IPS-18c (cell line): Measurements from ENCODE around the gene CXCL9.
"Not testable (repeated sequence)": the region's sequence is repeated elsewhere in the genome, so short reads cannot be mapped to it uniquely, and the experiment has no call there.

Experiments
- H3K4me3 ChIP-seq: 2 replicates; pipeline ENCODE4 v1.7.0; 2013; ENCODE audit warnings: low read depth, mild to moderate bottlenecking, low read length, moderate library complexity; ENCODE audit not compliant: insufficient read depth
- H3K9me3 ChIP-seq: one replicate; pipeline ENCODE4 v1.6.1; 2013; ENCODE audit warnings: mild to moderate bottlenecking, low read length, moderate library complexity; ENCODE audit not compliant: control insufficient read depth, insufficient read depth

Gene CXCL9

DNA sequence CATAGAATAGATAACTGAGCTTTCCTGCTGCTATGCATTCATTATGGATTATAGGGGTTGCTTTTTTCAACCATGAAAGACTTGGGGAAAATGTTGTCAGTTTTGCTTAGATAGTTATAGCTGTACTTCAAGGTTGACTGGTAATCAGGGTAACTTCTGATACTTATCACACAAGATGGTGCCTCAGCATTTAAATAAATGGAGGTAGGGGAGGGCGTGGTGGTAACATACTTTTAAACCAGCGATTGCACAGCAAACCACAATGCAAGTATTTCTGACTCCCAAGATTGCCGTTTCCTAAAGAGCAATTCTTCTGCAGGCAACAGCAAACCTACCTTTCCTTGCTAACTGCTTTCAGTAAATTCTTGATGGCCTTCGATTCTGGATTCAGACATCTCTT, 14.7 kb upstream of the CXCL9 start:
- Histone ChIP-seq H3K4me3 (no peak overlapping the region), H3K9me3 (no peaks in the 10 kb centered on the region)

DNA sequence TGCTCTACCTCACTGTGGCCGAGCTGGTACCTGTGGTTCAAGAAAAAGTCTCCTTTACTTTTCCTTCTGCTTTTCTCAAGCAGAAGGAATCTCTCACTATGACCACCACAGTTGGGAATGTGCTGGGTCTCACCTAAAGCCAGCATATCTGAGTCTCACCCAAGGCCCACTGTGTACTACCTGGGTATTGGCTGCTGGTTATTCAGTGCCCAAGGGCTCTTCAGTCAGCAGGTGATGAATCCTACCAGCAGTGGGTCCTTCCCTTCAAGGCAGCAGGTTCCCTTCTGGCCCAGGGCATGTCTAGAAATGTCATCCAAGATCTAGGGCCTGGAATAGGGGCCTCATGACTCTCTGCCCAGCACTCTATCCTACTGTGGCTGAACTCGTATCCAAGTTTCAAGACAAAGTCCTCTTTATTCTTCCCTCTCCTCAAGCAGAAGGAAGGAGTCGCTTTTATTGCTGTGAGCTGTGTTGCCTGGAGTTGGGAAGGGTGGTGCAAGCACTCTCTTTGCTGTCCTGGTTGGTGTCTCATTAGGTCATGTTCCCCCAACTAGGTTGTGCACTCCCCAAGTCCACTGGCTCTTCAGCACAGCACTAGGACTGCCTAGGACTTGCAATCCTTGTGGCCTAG, 9.9 kb upstream of the CXCL9 start:
- Histone ChIP-seq H3K9me3 (no peaks in the 10 kb centered on the region), H3K4me3 (no peak overlapping the region)

DNA sequence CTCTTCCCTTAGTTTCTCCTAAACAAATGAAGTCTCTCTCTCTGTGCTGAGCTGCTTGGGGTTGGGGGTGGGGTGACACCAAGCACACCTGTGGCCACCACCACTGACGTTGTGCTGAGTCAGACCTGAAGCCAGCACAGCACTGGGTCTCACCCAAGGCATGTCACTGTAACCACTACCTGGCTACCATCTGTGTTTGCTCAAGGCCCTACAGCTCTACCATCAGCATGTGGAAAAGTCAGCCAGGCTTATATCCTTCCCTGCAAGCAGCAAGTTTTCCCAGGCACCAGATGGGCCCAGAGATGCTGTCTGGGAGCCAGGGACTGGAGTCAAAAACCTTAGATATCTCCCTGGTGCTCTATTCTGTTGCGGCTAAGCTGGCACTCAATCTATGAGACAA, 9.1 kb upstream of the CXCL9 start:
- Histone ChIP-seq H3K9me3 (no peaks in the 10 kb centered on the region), H3K4me3 (no peak overlapping the region)

DNA sequence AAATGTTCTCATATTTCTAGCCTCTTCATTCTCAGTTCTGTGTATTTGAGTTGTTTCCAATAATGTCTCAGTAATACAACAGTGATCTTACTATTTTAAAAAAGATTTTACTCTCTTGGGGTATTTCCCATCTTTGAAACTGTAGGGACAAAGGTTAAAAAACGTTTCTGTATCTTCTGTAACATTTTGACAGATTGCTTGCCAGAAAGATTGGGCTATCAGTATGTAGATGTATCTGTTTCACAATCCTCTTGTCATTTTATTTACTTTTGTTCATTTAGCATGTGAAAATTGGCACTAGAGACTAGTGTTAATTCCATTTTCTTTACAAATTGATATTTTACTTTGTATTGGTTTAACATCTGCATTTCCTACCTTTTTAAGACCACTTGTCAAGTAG, 6.2 kb upstream of the CXCL9 start:
- H3K9me3 ChIP-seq, result no peaks in the 10 kb centered on the region
- no peak overlapping the region for H3K4me3 ChIP-seq

DNA sequence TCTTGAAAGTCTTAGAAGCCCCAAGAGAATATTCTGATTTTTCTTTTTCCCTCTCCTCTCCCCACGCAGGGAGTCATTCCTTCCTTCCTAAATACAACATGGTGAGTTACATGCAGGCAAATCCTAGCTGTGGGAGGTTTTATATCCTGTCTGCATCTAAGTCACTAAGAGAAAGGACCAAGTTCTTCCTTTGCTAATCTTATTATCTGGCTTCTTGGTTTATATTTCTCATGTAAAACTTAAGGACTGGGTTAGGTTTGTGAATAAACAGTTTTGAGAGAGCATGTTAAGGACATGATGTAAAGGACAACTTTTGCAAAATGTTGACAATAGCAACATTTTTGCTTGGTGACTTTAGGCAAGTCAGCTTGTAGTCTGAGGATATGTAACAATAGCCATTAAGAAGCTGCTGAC, 5.1 kb upstream of the CXCL9 start:
- Histone ChIP-seq H3K4me3 (no peak overlapping the region), H3K9me3 (no peaks in the 10 kb centered on the region)

DNA sequence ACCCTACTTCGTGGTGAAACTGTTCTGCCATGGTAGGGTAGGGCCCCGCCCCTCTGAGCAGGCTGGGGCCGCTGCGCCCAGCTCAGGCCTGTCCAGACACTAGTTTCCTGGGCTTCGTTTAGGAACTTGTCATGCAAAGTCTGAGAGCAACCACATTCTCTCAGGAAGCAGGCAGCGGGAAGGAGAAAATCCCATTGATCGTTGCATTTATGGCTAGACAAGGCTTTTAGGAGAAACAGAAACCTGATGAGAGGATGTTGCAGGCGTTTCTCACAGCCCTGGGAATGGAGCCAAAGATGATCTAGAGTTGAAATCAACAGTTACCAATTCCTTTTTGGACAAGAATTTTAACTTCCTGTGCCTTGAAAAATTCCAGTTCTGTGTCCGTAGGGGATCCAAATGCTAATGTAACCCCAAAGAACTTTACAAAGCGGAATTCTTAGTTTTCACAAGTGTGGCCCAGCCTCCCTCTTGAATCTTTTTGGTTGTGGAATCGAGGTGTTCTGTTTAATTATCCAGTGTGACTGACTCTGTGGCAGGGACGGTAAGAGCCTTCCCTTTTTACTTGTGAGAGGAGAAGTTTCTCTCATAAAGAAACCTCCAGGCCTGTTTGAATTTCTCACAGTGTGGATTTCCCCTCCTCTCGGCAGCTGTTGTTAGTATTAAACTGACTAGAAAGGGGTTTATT, 4.5 kb upstream of the CXCL9 start:
- Histone ChIP-seq H3K4me3 (no peak overlapping the region), H3K9me3 (no peaks in the 10 kb centered on the region)

DNA sequence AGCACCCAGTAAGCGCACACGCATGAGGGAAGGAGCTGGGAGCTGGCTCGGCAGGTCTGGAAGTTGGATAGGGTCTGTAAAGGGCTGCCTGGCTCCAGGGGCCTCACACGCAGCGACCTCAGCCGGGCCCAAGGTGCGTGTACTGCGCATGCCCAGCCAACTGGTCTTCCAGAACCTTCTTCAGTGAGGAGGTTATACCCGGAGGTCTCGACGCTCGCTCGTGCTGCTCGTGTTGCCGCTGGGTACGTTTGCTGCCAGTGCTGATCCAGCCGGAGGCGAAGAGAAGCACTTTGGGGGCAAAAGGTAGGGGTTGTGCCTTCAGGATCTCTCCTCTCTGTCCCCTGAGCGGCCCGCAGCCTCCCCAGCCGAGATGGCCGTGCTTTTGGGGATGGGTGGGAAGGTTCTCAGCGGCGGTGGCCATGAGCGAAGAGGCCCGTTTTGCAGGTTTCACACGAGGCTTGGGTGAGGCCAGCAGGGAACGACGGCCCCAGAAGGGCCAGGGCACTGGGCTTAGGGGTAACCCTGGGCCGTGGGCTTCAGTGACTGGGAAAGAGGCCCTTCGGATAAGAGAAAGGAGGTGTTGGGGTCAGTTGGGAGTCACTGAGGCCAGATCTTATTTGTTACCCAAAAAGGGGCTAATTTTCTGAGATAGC, 3.8 kb upstream of the CXCL9 start:
- no peak overlapping the region for H3K4me3 ChIP-seq

DNA sequence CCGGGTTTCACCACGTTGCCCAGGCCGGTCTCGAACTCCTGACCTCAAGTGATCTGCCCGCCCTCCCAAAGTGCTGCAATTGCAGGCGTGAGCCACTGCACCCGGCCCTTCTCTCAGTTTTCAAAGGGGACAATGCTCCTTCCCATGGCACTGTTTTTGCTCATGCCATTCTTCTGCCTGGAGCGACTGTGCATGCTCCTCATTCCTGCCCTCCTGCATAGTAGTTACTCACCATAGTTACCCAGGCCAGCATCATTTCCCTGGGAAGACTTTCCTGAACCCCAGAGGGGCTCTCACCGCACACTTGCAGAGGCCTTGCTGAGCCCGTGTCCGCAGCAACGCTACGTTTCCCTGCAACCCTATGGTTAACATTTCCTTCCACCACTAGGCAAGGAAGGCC, 3.3 kb upstream of the CXCL9 start:
- Histone ChIP-seq H3K9me3 (no peaks in the 10 kb centered on the region), H3K4me3 (no peak overlapping the region)

More for the DNA sequence above, 3.8 kb upstream of the CXCL9 start:
- no peaks in the 10 kb centered on the region for H3K9me3 ChIP-seq

DNA sequence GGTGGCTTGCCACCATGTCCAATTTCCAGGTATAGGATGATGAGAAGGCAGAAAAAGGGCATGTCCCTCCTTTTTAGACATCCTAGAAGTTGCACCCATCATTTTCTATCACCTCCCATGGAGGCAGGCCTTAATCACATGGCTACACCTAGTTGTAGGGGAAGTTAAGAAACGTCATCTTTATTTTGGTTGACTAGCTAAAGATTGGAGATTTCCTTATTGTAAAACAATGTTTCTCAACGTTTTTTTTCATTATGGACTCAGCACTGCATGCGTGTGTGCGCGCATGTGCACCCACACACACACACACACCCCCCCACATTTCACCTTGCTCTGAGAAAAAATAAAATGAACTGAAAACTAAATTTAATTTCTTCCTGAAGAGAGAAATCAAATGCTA, 2.0 kb upstream of the CXCL9 start:
- H3K9me3 ChIP-seq, result no peaks in the 10 kb centered on the region
- no peak overlapping the region for H3K4me3 ChIP-seq

DNA sequence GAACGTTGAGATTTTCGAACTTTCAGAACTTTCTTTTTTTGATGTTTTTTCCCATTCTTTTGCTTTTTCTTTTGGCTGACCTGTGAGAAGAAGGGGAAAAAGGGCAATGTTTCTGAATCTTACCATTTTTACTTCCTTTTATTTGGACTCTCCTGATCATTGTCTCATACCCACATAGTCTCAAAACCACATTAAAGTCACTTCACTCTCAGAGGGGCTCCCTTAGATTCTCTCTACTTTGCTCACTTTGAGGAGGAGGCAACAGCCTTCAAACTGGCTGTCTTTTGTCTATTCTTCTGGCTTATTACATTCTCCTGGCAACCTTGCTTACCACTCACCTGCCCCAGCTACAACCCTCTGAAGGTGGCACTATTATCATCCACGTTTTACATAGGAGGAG, 3.7 kb downstream of the CXCL9 start:
- Histone ChIP-seq H3K9me3 (no peaks in the 10 kb centered on the region), H3K4me3 (no peak overlapping the region)

DNA sequence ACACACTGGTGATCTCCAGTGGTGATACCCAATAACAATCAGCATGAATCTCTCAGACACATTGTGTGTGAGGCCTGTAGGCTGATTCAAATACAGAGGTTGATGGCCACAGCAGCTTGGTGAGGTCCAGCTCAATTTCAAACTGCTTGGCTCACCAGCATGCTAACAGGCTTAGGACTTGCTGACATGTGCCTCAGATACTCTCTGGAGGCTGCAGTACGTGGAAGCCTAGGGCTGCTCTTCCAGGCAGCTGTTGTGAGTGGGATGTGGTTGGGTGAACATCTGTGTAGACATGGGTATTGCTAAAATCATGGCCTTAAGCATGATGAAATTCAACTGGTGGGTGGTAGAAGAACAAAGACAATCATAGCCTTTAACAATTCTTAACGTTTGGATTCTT, 4.3 kb downstream of the CXCL9 start:
- Histone ChIP-seq H3K4me3 (no peak overlapping the region), H3K9me3 (no peaks in the 10 kb centered on the region)

DNA sequence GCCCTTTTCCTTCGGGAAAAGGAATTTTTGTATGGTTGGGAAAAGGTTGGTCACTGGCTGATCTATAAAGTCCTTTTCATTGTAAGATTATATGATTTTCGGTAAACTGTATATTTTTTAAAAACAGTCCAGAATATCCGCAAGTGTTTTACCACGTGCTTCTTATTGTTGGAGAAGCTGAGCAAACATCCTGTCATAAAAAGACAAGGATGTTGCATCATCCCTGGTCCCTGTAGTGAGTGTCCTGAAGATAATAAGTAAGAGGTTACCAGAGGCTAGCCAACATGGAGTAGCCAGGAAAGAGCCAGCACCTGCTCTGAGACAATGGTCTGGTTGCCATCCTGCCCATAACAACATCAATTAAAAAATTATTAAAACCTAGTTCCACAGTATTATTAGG, 5.1 kb downstream of the CXCL9 start:
- H3K9me3 ChIP-seq, result no peaks in the 10 kb centered on the region
- H3K4me3 ChIP-seq, result no peak overlapping the region

DNA sequence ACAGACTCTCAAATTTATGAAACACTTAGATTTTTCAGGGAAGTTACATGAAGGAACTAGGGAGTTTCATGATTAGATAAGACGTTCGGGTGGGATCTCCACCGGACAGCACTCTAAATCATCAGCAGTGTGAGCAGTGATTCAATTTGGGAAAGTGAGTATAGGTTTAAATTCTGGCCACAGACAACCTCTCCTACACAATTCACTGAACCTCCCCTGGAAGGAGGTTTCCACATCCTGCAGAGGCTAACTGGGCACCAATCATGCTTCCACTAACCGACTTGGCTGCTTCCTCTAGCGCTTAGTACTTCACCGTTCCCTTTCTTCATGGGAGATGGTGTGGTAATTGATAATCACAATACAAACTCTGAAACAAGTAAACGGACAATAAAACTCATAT, 5.6 kb downstream of the CXCL9 start:
- Histone ChIP-seq H3K4me3 (no peak overlapping the region), H3K9me3 (no peaks in the 10 kb centered on the region)

DNA sequence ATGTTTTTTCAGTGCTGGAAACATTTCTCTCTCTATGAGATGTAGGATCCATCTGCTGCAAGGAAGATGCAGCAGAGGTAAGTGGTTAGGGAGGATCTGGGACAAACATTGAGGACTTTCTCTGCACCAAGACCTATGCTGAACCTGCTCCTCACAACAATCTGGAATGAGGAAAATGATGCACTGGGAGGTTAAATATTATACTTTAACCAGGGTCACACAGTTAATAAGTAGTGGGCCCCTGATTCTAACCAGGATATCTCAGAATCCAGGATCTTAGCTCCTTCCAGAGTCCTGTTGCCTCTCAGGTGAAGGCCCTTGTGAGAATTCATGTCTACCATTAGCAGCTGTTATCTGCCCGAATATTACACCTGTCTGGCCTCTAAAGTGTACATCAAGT, 7.0 kb downstream of the CXCL9 start:
- H3K4me3 ChIP-seq, result no peak overlapping the region
- H3K9me3 ChIP-seq, result no peaks in the 10 kb centered on the region

DNA sequence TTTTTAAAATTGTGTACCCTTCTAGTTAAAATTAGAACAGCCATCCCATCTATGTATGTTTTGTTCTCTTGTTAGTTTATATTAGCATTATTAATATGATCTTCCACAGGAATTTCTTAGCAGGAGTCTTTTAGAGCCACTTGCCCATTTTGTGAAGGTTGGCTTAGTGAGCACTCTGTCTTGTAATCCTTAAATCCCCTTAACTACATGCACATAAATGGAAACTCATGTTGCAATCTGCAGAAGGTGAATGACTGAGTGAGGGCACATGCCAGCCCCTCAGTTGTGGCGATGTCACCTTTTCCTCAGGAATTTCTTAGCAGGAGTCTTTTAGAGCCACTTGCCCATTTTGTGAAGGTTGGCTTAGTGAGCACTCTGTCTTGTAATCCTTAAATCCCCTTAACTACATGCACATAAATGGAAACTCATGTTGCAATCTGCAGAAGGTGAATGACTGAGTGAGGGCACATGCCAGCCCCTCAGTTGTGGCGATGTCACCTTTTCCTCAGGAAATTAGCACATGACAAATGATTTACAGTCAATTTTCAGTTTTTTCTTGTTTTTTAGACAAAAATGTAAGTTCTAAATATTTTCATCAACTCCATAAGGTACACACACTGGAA, 8.7 kb downstream of the CXCL9 start:
- not testable (repeated sequence) for H3K9me3 ChIP-seq

DNA sequence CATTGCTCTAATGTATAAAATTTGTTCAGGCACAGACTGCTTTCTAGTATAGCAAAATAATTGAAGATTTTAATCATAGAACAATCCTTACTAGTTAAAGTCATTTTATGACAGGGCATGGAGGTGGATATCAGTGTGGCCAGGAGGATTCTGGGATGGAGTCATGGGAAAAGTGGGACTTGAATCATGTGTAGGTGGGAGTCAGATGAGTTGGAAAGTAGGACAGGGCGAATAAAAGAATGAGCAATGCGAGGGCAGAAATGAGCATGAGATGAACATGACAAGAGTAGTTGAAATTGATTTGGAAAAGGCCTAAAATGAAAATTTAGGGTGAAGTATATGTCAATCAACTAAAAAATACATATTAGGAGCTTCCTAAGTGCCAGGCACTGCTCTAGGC, 9.4 kb downstream of the CXCL9 start:
- H3K9me3 ChIP-seq, result no peaks in the 10 kb centered on the region
- no peak overlapping the region for H3K4me3 ChIP-seq

More for the DNA sequence above, 8.7 kb downstream of the CXCL9 start:
- H3K4me3 ChIP-seq, result not testable (repeated sequence)

DNA sequence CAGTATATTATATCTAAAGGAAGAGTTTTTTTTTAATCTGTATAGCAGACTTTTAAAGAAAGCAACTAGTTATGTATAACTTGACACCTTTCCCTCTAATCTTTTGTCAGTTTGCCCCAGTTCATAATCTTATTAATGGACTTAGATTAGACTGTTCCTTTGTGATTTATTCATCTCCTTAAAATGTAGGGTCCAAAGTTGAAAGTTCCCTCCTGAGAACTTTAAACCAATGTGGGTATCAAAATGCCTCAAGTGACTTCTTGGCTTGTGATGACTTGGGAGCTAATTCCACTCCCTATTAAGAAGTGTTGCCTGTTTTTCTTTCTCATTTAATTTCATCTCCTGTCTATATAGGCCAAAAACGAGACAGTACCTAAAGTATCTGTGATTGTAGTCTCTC, 10.2 kb downstream of the CXCL9 start:
- Histone ChIP-seq H3K9me3 (no peaks in the 10 kb centered on the region), H3K4me3 (no peak overlapping the region)

DNA sequence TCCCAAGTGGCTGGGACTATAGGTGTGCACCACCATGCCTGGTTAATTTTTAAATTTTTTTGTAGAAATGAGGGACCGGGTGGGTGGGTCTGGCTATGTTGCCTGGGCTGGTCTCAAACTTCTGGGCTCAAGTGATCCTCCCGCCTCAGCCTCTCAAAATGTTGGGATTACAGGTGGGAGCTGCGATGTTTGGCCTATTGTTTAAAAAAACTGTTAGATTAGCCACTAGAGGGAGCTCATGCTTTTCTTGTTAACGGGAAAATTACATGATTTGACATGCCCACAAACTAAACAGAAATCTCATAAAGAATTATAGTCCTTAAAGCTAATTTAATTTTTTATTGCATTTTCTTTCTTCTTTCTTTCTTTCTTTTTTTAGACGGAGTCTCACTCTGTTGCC, 11.6 kb downstream of the CXCL9 start:
- H3K9me3 ChIP-seq, result no peaks in the 10 kb centered on the region
- no peak overlapping the region for H3K4me3 ChIP-seq
